Heart right ventricle (tissue), 16 donors: ENCODE measurements around the gene NRDC. TPM values are rescaled to one million over a fixed set of nuclear protein-coding genes. Genes with fewer than 3 reads are reported as not detected.

Experiments used
- ATAC-seq, 8 donors: fragments of 200-7000 bp; cut with Tn5 transposase; one replicate each; pipeline ENCODE4 v1.9.1; 2020; ENCODE audit warnings: mild to moderate bottlenecking in 8 of 8, moderate library complexity in 8 of 8, moderate number of reproducible peaks in 1 of 8
- DNase-seq, 2 donors: peaks; one replicate each; pipeline ENCODE4 v3.0.0-alpha.2; 2020
- H3K27ac ChIP-seq, 10 donors: fragments of 200-600 bp; sonication (generic) in 2 of 10; one replicate each; pipeline versions ENCODE4 v1.5.0 to v1.8.0; 2020 to 2022; ENCODE audit warnings: mild to moderate bottlenecking in 3 of 10
- H3K27me3 ChIP-seq, 7 donors: fragments of 200-600 bp; one replicate each; pipeline ENCODE4 v1.8.0; 2021 to 2022; ENCODE audit warnings: mild to moderate bottlenecking in 2 of 7
- H3K36me3 ChIP-seq, 9 donors: fragments of 200-600 bp; sonication (generic) in 1 of 9; one replicate each; pipeline versions ENCODE4 v1.5.0 to v1.8.0; 2020 to 2022; ENCODE audit warnings: mild to moderate bottlenecking in 2 of 9
- H3K4me1 ChIP-seq, 9 donors: fragments of 200-600 bp; sonication (generic) in 1 of 9; one replicate each; pipeline versions ENCODE4 v1.5.0 to v1.8.0; 2020 to 2022; ENCODE audit warnings: mild to moderate bottlenecking in 4 of 9
- H3K4me3 ChIP-seq, 10 donors: fragments of 200-600 bp; sonication (generic) in 2 of 10; one replicate each; pipeline versions ENCODE4 v1.5.0 to v1.8.0; 2020 to 2022; ENCODE audit warnings: mild to moderate bottlenecking in 7 of 10, moderate library complexity in 2 of 10
- H3K9me3 ChIP-seq, 11 donors: fragments of 200-600 bp in 10 of 11; sonication (generic) in 2 of 11; one replicate each; pipeline versions ENCODE4 v1.5.0 to v1.8.0; 2013 to 2022; ENCODE audit warnings: mild to moderate bottlenecking in 2 of 11, control low read depth in 1 of 11, moderate library complexity in 1 of 11
- WGBS, 2 donors: extraction: QIAGEN DNeasy Blood & Tissue Kit; methylation state at CpG; one replicate each; pipeline ENCODE4 v1.1.7; 2013; ENCODE audit warnings: inconsistent platforms in 1 of 2; 5-methylcytosine and 5-hydroxymethylcytosine counted together
- intact Hi-C, 10 donors: fragments of 100-400 bp; cut with DNase I; formaldehyde crosslinking; loops; one replicate each; pipeline versions ENCODE4 v1.11.1 to v1.14.2; 2022
- polyA plus RNA-seq, 2 donors: library from polyadenylated mRNA; stranded (reverse); fragments of 200-250 nt; gene quantifications; one replicate each; pipeline ENCODE4 v1.2.3, GENCODE V29; 2013
- total RNA-seq, 10 donors: library from RNA; stranded (reverse); fragmentation: NEBNext Ultra II Directional in 3 of 10; extraction: Animal tissue kit (Norgen Biotek cat#: 25700) in 3 of 10; gene quantifications; one replicate each; pipeline versions ENCODE4 v1.2.1 to v1.2.4, GENCODE V29; 2021 to 2023
- TF ChIP-seq, protein P1 (sequence below), 9 donors: fragments of 200-600 bp; sonication (generic) in 2 of 9; IDR thresholded peaks; one replicate each; pipeline versions ENCODE4 v1.5.0 to v1.8.0; 2021 to 2022; ENCODE audit warnings: antibody characterized with exemption in 9 of 9, mild to moderate bottlenecking in 5 of 9, moderate library complexity in 1 of 9
- donor health status: Arrhythmogenic right ventricular cardiomyopathy.
- donor health status: ischemic (EF 13 %, LVEDD 7.1; RV severe dilation, severe dysfunction).
- donor health status: healthy with polysubstance abuse.
- donor health status: DM: no; HTN: yes; CAD: no.
- donor health status: DM: no; HTN: no; CAD: no.
- donor health status: ischemic (EF 25% LVEDD 6.9; RV normal size, moderate dysfunction).
- donor health status: ischemic (EF 25% LVEDD 5.7; RV mildly dilated, moderate dysfunction).
- donor health status: healthy.
- donor health status: DM: yes; HTN: yes; CAD: no.
- donor health status: Ischemic cardiomyopathy.
- donor health status: ischemic (EF 35%, LVEDD 5.7; RV mildly dilated, moderate dysfunction).
- donor health status: nonischemic (EF 11% LVEDD 7.7; RV severe dilation, severe dysfunction).
- donor health status: DM: yes; HTN: yes; CAD: no.
- donor health status: PGD.
- donor health status: ischemic (EF 29% LVEDD 5.4; RV normal size, mild dysfunction).
- donor health status: nonischemic (EF 23%, LVEDD 6.1; RV moderate dilation, normal function).

Gene NRDC
- total and polyA plus RNA-seq, 12 donors, result 77.8 to 228 (median 135) TPM

DNA sequence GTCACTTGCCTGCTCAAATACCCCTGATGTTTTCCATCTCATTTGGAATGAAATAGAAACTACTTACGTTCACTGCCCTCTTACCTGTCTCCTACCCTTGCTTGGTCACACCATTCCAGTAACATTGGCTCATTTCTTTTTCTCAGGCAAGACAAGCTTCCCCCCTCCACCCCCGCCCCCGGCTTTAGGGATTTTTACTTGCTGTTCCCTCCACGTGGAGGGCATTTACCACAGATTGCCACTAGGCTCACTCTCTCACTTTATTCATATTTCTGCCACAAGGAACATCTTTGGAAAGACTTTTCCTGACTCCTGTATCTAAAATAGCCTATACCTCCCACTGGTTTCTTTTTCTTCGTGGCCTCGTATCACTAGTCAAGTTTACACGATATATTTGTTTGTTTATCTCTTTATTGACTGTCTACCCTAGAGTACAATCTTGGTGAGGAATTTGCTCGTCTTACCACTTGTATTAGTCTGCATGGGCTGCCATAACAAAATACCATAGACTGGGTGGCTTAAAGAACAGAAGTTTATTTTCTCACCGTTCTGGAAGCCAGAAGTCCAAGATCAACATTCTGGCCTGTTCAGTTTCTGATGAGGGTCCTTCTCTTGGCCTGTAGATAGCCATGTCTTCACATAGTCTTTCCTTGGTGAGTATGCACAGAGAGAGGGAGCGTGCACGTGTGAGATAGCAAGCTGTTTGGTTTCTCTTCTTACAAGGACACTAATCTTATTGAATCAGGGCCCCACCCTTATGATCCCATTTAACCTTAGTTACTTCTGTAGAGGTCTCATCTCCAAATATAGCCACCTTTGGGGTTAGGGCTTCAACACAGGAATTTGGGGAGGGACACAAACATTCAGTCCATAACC is 126.2 kb downstream of the NRDC start:
- Histone ChIP-seq H3K4me3 (no peak overlapping the region), H3K36me3 (peaks cover 0 to 89% (median 27%) of the 10 kb centered on the region in 9 donors), H3K4me1 (peaks cover 0 to 15% (median 8%) of the 10 kb centered on the region in 9 donors), H3K9me3 (peaks cover 0 to 5% (median 0%) of the 10 kb centered on the region in 11 donors), H3K27me3 (no peaks in the 10 kb centered on the region), H3K27ac (no peak overlapping the region)
- intact Hi-C loops, result no loop called here
- TF ChIP-seq, protein P1, sequence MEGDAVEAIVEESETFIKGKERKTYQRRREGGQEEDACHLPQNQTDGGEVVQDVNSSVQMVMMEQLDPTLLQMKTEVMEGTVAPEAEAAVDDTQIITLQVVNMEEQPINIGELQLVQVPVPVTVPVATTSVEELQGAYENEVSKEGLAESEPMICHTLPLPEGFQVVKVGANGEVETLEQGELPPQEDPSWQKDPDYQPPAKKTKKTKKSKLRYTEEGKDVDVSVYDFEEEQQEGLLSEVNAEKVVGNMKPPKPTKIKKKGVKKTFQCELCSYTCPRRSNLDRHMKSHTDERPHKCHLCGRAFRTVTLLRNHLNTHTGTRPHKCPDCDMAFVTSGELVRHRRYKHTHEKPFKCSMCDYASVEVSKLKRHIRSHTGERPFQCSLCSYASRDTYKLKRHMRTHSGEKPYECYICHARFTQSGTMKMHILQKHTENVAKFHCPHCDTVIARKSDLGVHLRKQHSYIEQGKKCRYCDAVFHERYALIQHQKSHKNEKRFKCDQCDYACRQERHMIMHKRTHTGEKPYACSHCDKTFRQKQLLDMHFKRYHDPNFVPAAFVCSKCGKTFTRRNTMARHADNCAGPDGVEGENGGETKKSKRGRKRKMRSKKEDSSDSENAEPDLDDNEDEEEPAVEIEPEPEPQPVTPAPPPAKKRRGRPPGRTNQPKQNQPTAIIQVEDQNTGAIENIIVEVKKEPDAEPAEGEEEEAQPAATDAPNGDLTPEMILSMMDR (IDR thresholded peaks at IDR 0.05), result no peak
- ATAC-seq, result no peak
- DNase-seq, result no peak
- WGBS, 2 donors, result 91 to 97% methylated on average over 11 of the region's 11 CpGs

DNA sequence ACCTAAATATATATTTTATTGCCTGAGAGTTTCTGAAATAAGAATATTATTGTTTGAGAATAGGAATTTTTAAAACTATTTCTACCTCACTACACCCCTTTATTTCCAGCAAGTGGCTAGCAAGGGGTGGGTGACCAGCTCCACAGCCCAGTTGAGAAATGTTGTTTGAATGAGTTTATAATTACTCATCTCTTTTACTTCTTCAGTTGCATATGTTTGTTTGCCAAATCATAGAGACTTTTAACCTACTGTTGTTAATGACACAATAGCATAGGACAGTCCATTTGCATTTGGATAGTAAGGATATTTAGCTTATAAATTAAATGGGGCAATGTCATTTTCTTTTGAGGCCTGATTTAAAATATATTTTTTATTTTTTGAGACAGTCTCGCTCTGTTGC is 127.8 kb downstream of the NRDC start:
- H3K4me3 ChIP-seq, result no peak overlapping the region
- ATAC-seq (no peak), DNase-seq (no peak)
- H3K36me3 ChIP-seq, result peaks cover 0 to 87% (median 27%) of the 10 kb centered on the region in 9 donors
- H3K27ac ChIP-seq, result peak overlapping the region in 1 of 10 donors; percentile 27
- H3K4me1 ChIP-seq, result peaks cover 0 to 15% (median 8%) of the 10 kb centered on the region in 9 donors
- 100% methylated on average over 1 of the region's 1 CpG for WGBS, 2 donors
- H3K9me3 ChIP-seq, result peaks cover 0 to 5% (median 0%) of the 10 kb centered on the region in 11 donors
- TF ChIP-seq, protein P1 (IDR thresholded peaks at IDR 0.05), result no peak
- H3K27me3 ChIP-seq, result no peaks in the 10 kb centered on the region
- intact Hi-C loops, result no loop called here

DNA sequence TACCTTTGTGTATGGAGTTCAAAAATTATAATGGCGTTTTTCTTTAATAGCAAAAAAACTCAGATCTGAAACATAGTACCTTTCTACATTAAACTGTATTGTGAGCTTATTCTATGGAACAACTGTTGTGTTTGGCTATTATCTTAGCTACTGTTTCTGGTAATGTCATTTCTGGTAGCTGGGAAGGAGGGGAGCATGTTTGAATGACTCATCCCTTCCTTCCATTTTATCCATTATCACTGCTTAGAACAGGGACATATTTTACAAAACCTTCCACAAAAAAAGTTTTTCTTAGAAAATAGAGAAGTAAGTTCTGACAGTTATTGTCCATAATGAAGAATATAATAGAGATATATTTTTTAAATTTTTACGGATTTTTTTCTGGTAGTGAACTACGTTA is 128.3 kb downstream of the NRDC start:
- H3K36me3 ChIP-seq, result peaks cover 0 to 82% (median 27%) of the 10 kb centered on the region in 9 donors
- TF ChIP-seq, protein P1 (IDR thresholded peaks at IDR 0.05), result no peak
- H3K9me3 ChIP-seq, result peaks cover 0 to 5% (median 0%) of the 10 kb centered on the region in 11 donors
- peaks cover 0 to 16% (median 9%) of the 10 kb centered on the region in 9 donors for H3K4me1 ChIP-seq
- DNase-seq (no peak), ATAC-seq (peak in 2 of 8 donors; percentile 51 to 56)
- H3K27me3 ChIP-seq, result no peaks in the 10 kb centered on the region
- 90 to 91% methylated on average over 3 of the region's 3 CpGs for WGBS, 2 donors
- H3K4me3 ChIP-seq, result no peak overlapping the region
- peak overlapping the region in 1 of 10 donors; percentile 27 for H3K27ac ChIP-seq
- intact Hi-C loops, result no loop called here

DNA sequence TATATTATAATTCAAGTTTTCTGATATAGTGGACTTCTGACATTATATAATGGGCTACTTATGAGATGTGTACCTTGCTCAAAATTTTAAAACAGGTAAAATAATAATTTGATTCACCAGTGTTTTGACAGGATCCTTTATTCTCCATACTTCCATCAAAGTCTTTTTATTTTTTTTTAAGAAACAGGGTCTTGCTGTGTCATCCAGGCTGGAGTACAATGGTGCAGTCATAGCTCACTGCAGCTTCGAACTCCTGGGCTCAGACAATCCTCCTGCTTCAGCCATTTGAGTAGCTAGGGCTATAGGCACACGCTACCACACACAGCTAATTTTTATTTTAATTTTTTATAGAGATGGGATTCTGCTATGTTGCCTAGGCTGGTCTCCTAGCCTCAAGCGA is 129.4 kb downstream of the NRDC start:
- H3K27me3 ChIP-seq, result no peaks in the 10 kb centered on the region
- ATAC-seq (peak in 1 of 8 donors; percentile 10), DNase-seq (no peak)
- peaks cover 0 to 71% (median 27%) of the 10 kb centered on the region in 9 donors for H3K36me3 ChIP-seq
- WGBS, 2 donors, result 98% methylated on average over 3 of the region's 3 CpGs
- peaks cover 0 to 27% (median 14%) of the 10 kb centered on the region in 9 donors for H3K4me1 ChIP-seq
- TF ChIP-seq, protein P1 (IDR thresholded peaks at IDR 0.05), result no peak
- H3K4me3 ChIP-seq, result no peak overlapping the region
- H3K9me3 ChIP-seq, result peaks cover 0 to 5% (median 0%) of the 10 kb centered on the region in 11 donors
- no peak overlapping the region for H3K27ac ChIP-seq
- intact Hi-C loops, result no loop called here
